HG03442 (cell line): ENCODE data around the gene NDUFB6.
"Not testable (repeated sequence)": the region's sequence is repeated elsewhere in the genome, so short reads cannot be mapped to it uniquely, and the experiment has no call there.

ENCODE experiments used
- ATAC-seq: cut with Tn5 transposase; IDR thresholded peaks from one replicate; pipeline ENCODE4 v1.9.1; 2021; ENCODE audit warnings: mild to moderate bottlenecking, moderate library complexity; ENCODE audit not compliant: unreplicated experiment

The NDUFB6 gene

DNA sequence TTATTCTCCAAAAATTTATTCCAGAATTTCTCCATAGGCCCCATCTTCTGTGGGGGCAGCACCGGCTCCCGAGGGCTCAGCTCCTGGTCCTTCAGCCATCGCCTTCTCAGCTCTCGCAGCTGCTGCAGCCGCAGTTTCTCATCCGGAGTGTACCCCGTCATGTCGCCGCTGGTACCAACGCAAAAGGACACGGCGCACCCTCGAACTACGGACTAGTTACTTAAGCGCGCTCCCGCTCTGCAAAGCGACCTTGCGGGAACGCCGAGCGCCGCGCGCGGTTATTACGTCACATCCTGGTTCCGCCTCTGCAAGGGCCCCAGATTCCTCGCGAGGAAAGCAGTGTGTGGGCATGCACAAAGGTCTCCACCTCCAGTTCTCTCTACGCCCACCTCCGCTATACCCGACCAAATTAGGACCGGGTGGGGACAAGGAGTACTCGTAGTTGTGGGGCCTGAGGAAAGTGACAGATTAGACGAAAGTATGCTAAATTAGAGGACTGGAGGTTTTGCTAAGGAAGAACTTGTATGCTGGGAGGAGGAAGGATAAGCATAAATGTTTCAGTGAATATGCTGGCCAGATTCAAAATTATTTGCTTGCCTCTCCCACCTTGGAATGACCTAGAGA is at the start of gene NDUFB6:
NDUFB6 (minus strand) TSS at position 260 of the 624 bp plus-strand sequence; CDS start at position 161, 99 bp downstream.
- ATAC-seq: peak; percentile 81

DNA sequence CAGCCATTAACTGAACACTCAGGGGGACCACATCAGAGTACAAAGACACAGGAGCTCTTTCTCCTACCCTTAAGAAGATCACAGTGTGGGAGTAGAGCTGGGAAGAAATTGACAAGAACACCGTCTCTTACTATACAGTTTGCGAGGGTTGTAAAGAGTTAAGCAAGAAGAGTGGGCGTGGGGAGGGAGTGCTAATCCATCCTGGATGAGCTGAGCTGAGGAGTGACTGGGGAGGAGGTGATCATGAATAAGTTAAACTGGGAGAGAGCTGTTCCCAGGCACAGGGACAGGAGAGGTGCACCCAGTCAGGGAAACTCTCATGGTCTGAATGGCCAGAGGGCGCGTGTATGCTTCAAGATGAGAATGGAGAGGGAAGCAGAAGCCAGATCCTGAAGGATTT is 45.3 kb upstream of the NDUFB6 start:
- ATAC-seq: no peak

DNA sequence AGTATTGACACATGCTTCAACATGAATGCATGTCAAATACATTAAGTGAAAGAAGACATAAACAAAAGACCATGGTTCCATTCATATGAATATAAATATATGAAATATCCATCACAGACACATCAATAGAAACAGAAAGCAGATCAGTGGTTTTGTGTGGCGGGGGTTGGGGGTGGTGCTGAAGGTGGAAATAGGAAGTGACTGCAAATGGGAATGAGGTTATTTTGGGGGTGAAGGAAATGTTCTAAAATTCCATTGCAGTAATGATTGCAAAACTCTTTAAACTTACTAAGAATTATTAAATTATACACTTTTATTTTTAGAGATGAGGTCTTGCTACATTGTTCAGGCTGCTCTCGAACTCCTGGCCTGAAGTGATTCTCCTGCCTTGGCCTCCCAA is 33.9 kb upstream of the NDUFB6 start:
- ATAC-seq: no peak

DNA sequence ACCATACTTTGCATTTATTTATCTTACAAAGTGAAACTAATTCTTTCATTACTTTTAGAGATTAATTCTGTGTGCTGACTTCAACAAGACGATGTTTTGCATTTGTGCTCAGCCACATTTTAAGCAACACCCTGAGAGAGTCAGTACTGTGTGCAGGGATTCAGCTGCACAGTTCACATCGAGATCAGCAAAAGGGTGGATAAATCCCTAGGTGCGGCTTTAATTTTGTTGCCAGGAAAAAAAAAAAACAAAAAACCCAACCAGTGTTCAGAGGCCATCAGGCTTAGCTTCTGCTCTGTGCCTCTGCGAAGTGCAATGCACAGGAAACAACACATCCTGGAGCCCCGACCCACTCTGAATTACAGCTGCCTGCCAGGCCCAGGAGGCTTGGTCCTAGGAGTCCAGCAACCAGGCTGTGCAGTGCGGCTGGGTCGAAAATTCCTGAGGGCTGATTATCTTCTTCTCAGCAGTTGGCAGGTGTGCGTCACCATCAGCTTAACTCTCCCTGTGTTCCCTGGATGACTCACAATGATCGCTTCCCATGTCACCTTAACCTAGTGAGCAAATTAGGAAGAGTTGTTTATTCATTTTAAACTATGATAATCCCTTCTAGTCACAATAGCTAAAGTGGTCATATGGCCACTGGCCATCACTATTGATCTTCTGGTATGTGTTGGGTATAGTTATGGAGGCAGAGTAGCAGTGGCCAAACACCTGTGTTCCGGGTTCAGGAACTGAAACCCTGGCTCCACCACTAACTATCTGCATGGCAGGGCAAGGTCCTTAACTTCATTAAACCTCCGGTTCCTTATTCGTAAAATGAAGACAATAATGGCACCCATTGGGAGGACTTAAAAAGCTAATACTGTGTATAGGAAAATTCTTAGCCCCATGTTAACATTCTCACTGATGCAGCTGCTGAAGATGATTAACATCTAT is 31.2 kb upstream of the NDUFB6 start:
- ATAC-seq: peak; percentile 90

DNA sequence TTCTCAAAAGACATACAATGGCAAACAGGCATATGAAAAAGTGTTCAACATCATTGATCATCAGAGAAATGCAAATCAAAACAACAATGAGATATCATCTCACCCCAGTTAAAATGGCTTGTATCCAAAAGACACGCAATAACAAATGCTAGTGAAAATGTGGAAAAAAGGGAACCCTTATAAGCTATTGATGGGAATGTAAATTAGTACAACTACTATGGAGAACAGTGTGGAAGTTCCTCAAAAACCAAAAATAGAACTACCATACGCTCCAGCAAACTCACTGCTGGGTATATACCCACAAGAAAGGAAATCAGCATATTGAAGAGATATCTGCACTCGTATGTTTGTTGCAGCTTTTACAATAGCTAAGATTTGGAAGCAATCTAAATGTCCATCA is 26.1 kb upstream of the NDUFB6 start:
- ATAC-seq: not testable (repeated sequence)

DNA sequence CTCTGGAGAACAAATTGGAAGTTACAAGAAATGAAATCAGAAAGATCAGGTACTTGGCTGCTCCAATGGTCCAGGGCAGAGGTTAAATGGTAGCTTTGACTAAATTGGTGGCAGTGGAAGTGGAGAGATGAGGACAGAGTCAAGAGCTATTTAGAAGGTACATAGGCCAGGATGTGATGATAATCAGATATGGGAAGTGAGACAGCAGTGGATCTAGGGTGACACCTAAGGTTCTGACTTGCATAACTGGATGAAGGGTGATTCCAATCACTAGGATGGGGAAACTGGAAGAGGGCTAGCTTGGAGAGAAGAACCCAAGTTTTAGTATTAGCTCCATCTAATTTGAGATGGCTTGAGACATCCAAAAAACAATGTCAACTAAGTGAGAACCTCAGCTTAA is 24.0 kb upstream of the NDUFB6 start:
- no peak for ATAC-seq

DNA sequence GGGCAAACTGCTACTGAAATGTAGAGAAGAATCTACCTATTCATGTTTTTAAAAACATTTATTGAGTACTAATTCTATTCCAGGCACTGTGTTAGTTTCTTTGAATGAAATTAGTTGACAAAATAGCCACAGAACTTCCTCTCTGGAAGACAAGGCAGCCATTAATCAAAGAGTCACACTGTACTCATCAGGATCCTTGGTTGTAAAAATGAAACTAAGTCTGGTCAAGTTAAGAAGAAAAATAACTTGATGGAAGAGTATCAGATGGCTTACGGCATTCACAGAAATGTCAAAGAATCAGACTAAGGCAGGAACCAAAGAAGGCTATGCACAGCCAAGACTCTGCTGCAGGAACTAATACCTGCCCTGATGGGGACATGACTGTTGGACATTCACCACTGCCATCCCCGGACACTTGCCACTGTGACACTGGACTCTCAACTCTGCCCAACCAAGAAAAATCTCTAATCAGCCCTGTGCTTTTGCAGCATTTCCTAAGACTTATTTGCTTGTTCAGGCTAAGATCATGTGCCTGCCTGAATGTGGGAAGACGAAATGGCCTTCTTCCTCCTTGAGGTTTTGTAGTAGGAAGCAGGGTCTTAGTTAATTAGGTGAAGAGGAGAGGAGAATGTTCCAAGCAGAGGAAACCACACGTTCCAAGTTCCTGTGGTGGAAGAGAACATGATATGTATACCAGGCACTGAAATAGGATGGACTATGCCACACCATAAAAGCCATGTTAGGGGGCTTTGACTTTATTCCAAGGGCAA is 23.3 kb upstream of the NDUFB6 start:
- no peak for ATAC-seq

DNA sequence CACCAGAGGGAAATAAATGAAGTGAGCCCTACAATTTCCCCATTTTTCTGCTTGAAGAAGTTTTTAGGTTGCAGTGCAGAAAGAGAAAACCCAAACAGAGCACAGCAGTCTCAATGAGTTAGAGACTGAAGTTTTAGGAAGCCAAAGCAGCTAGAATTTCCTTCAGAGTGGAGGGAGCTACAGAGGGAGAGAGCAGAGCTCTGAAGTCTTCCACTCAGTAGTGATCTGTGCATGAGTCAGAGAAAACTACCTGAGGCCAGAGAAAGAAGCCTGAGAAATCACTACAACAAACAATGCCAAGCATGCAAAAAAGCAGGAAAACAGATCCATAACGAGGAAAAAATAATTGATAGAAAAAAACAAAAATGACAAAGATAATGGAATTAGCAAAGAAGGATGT is 17.9 kb upstream of the NDUFB6 start:
- no peak for ATAC-seq

DNA sequence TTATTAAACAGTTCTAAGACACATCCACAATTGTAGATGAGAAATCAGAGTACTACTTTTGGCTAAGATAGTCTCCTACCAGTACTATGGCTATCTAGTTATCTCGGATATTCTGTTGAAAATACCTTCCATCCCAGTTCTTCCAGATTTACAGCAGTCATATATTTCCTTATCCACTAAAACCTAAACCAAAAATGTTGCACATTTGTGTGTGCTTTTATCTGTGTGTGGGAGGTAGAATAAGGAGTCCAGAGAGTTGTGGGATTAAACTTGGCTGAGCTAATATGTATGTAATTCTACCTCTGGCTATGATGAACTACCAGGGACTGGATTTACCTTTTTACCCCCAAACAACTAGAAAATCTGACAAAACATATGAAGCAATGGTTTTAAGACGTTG is 17.5 kb upstream of the NDUFB6 start:
- no peak for ATAC-seq

DNA sequence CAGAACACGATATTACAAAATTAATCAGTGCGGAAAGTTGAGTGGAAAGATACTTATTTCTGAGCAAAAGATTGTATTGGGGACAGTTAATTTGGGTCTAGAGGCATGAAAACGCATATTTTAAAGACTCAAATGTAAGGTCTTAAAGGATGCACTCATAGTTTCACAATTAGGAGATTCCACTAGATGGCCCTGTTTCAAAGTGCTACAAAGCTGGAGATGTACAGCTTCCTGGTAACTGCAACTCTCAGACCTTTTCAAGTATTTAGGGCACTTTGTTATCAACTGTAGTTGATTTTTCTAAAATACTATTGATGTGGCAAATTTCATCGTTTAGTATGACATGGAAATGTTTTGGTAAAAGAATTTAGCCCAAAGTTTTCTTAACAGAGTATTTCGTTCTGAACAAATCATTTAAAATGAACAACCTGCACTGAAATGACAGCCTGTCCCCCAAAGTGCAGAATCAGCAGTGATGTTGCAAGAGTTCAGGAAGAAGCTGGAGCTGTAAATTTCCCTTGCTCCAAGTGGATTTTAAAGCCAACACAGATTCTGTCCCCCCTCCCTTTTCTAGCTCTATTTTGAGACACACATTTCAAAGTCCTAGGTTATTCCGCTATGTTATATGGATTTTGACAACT is 16.2 kb upstream of the NDUFB6 start:
- peak; percentile 71 for ATAC-seq

DNA sequence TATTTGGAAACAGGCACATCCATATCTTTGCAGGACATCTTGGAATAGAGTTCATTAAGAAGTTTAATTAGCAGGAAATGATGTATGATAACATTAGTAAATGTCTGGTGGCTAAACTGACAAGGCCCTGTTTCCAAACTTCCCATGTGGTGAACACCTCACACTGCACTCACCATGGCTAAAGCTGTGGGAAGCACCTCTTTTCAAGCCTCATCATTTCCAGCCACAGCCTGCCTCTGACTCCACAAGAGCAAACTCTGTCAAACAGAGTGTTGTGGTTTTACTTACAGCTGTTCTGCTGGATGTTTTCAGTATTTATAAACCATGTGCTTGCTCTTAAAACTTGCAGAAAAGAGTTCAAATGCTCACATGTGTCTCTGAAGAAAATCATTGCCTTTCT is 14.9 kb upstream of the NDUFB6 start:
- no peak for ATAC-seq

DNA sequence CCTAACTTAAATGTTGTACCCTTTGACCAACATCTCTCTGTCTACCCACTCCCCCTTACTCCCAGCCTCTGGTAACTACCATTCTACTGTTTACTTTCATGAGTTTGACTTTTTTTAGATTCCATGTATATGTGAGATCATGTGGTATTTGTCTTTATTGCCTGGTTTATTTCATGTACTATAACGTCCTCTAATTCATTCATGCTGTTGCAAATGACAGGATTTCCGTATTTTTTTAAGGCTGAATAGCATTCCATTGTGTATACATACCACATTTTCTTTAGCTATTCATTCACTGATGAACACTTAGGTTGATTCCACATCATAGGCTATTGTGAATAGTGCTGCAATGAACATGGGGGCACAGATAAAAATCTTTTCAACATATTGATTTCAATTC is 11.8 kb upstream of the NDUFB6 start:
- no peak for ATAC-seq

DNA sequence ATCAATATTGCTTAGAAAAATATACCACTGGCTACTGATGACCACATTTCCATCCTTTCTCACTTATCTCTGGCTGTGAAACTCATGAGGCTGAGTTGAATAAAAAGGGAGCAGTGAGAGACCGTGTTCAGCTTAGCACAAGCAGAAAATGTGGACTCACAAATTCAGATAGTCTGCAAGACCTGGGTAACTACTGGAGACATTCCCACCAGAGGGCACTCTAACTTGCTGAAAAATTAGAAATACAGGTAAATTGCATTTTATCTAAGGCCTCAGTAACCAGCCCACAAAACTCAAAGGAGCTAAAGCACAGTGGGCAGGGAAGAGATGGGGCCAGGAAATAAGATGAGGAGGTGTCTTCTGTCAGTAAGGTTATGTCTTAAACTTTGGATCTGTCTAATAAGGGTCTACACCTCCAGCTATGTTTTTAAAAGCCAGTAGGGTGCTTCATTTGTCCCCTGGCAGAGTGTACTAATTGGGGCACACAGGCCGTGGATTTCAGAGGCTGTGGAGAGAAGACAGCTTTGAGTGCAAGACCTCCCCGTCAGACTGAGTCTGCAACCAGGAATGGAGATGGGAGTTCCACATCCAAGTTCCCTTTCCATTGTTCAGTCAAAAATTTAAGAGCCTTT is 8.7 kb upstream of the NDUFB6 start:
- ATAC-seq: peak; percentile 35

DNA sequence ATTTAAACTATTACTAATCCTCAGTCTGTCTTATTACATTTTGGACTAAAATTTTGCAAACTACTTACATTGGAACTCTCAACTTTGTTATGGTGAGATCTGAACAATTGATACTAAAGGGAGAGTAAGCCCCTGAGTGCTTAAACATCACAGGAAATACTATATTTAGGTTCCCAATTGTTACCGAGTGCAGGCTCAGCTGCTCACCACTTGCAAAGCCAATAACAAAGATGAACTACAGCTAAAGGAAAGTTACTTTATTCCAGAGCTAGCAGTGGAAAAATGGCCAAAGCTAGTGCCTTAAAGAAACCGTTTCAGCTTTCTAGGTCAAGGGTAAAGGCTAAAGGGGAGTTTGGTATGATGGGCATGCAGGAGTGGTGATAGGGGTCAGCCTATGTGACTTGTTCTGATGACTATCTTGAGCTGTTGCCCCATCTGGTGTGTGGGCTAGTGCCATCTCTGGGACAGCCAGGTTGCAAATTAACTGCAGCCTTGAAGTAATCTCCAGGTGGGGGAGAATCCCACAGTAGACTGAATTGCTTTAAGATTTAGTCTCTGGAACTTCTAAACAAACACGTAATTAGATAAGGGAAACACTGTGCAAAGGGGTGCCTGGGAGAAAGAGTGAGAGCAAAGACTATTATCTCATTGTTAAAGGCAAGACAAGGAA is 7.8 kb upstream of the NDUFB6 start:
- no peak for ATAC-seq

DNA sequence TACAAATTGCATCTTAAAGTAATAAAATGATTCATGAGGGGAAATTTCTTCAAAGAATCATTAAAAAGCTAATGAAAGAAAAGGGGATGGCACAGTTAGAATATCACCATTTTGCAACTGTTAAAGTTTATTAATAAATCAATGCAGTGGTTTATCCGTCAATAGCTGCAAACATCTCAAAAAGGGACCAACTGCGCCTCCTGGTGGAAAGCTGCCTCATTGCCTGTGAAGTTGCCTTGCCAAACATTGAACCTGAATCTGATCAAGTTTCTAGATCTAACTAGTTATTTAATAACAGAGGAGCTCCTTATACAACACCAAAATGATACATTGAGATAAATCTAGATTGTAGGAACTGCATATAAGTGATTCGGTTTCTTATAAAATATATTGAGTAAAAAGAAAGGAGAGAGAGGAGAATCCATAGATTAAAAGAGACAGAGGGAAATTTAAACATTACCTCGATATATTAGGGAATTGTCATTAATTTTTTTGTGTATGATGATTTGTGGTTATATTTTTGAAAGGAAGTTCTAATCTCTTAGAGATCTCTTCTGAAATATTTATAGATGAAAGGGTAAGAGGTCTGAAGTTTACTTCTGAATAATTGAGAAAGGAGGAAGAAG is 6.9 kb upstream of the NDUFB6 start:
- ATAC-seq: peak; percentile 52

DNA sequence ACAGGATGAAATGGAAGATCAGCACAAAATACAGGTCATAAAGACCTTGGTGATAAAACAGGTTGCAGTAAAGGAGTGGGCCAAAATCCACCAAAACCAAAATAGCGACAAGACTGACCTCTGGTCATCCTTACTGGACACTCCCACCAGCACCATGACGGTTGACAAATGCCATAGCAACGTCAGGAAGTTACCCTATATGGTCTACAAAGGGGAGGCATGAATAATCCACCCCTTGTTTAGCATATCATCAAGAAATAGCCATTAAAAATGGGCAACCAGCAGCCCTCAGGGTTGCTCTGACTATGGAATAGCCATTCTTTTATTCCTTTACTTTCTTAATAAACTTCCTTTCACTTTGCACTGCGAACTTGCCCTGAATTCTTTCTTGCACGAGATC is 6.0 kb upstream of the NDUFB6 start:
- ATAC-seq: no peak

DNA sequence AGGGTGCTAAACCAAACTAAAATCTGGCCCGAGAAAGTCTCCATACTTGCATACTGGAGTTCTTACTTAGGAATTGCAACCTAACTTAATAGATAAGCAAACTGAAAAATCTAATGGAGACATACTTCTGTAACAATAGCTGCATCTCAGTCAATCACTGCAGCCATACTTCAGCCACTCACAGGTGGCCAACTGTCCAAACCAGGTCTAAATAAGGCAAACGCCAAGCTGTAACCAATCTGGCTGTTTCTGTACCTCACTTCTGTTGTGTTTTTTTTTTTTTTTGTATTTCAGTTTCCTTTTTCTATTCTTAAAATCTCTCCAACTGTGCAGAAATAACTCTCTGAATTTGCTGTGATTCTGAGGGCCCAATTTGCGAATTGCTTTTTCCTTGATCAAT is 4.4 kb upstream of the NDUFB6 start:
- no peak for ATAC-seq

DNA sequence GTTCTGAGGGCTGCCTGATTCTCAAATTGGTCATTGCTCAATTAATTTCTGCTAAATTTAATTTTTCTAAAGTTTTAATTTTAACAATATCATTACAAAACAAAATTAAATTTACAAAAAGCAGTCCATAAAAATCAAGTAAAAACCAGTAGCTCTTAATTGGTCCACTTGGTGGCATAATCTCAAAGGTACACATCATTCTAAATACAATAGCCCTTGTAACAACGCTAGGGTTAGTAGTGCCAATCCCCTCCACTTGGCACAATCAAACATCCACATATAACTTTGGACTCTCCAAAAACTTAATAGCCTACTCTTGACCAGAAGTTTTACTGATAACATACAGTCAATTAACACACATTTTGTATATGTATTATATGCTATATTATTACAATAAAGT is 1.9 kb upstream of the NDUFB6 start:
- ATAC-seq: no peak

DNA sequence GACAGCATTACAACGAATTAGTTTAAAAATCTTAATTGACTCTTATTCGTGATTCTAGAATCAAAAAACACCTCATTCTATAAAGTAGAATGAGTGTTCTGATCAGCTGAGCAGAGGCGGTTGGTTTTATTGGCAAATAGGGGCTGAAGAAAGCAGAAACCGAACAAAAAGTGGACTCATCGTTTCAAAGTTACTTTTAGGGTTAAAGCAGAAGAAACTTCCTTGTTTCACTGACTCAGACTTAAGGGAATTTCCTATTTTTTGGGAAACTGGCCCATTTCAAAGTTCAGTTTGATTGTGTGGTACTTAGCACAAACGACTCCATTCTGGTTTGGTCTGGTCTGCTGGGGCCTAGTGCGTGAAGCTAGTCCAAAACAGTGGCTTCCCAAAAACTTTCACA is 862 bp upstream of the NDUFB6 start:
- no peak for ATAC-seq
